HepG2 (cell line): Measurements from ENCODE around the gene PRRT1B. TPM values are rescaled to one million over a fixed set of nuclear protein-coding genes. Genes with fewer than 3 reads are reported as not detected.
A peak's percentile ranks its signal among the peaks of the same experiment; 100 is the strongest.

Experiments
- BCLAF1 ChIP-seq: fragments of 450-650 bp; IDR thresholded peaks from 2 replicates; pipeline ENCODE4 v1.6.1; 2017; ENCODE audit warnings: mild to moderate bottlenecking
- CCAR2 ChIP-seq: fragments of 200-400 bp; formaldehyde crosslinking; optimal IDR thresholded peaks from 2 replicates; pipeline ENCODE3; 2018; ENCODE audit warnings: low read depth, mild to moderate bottlenecking, low read length, moderate library complexity
- EP300 ChIP-seq, 3 experiments: sonication (generic) in 1 of 3; formaldehyde crosslinking in 1 of 3; IDR thresholded peaks; 2 replicates each; pipeline versions ENCODE4 v1.5.1 to v1.6.1; 2011 to 2020; ENCODE audit warnings: low read depth in 2 of 3, low read length in 2 of 3, borderline replicate concordance in 1 of 3, improper control_type of control experiment in 1 of 3, mild to moderate bottlenecking in 1 of 3, missing genetic modification reagents in 1 of 3, moderate library complexity in 1 of 3
- ETV6 ChIP-seq: sonication (generic); formaldehyde crosslinking; conservative IDR thresholded peaks from 2 replicates; pipeline ENCODE4 v1.4.0; 2020; ENCODE audit warnings: missing genetic modification reagents
- GATA4 ChIP-seq: sonication (generic); IDR thresholded peaks from 2 replicates; pipeline ENCODE4 v1.6.1; 2016; ENCODE audit warnings: antibody characterized with exemption, low read depth, borderline replicate concordance
- MEIS2 ChIP-seq: sonication (generic); formaldehyde crosslinking; IDR thresholded peaks from 2 replicates; pipeline ENCODE4 v1.9.0; 2021; ENCODE audit warnings: mild to moderate bottlenecking, missing genetic modification reagents
- MIER2 ChIP-seq: IDR thresholded peaks from 2 replicates; pipeline ENCODE4 v1.6.1; 2016; ENCODE audit warnings: missing biosample characterization, missing genetic modification reagents
- NFE2L2 ChIP-seq: fragments of 150-350 bp; IDR thresholded peaks from 2 replicates; pipeline ENCODE4 v1.6.1; 2014; ENCODE audit warnings: low read length
- NKX3-1 ChIP-seq: sonication (generic); formaldehyde crosslinking; IDR thresholded peaks from 2 replicates; pipeline ENCODE4 v1.5.0; 2020; ENCODE audit warnings: missing genetic modification reagents
- PPARG ChIP-seq: conservative IDR thresholded peaks from 2 replicates; pipeline ENCODE4 v1.6.1; 2016; ENCODE audit warnings: missing biosample characterization, missing genetic modification reagents
- RARA ChIP-seq: IDR thresholded peaks from 2 replicates; pipeline ENCODE4 v1.6.1; 2016; ENCODE audit warnings: missing genetic modification reagents, missing compliant biosample characterization
- RFX1 ChIP-seq: fragments of 450-650 bp; IDR thresholded peaks from 2 replicates; pipeline ENCODE4 v1.6.1; 2017
- STAG1 ChIP-seq: sonication (generic); formaldehyde crosslinking; IDR thresholded peaks from 2 replicates; pipeline ENCODE4 v1.4.0; 2020; ENCODE audit warnings: missing genetic modification reagents
- TARDBP ChIP-seq: sonication (generic); formaldehyde crosslinking; IDR thresholded peaks from 2 replicates; pipeline ENCODE4 v1.8.0; 2022; ENCODE audit warnings: mild to moderate bottlenecking, missing genetic modification reagents
- ZBTB42 ChIP-seq: sonication (generic); formaldehyde crosslinking; IDR thresholded peaks from 2 replicates; pipeline ENCODE4 v1.5.0; 2020; ENCODE audit warnings: mild to moderate bottlenecking, missing genetic modification reagents
- ZBTB7A ChIP-seq: sonication (generic); formaldehyde crosslinking; IDR thresholded peaks from 2 replicates; pipeline ENCODE4 v1.8.0; 2022; ENCODE audit warnings: mild to moderate bottlenecking, missing genetic modification reagents
- ZNF225 ChIP-seq: sonication (generic); formaldehyde crosslinking; IDR thresholded peaks from 2 replicates; pipeline ENCODE4 v1.4.0; 2020; ENCODE audit warnings: mild to moderate bottlenecking, missing genetic modification reagents
- ZNF34 ChIP-seq: sonication (generic); formaldehyde crosslinking; IDR thresholded peaks from 2 replicates; pipeline ENCODE4 v1.4.0; 2020; ENCODE audit warnings: mild to moderate bottlenecking, missing genetic modification reagents, borderline replicate concordance
- ZNF552 ChIP-seq: sonication (generic); formaldehyde crosslinking; IDR thresholded peaks from 2 replicates; pipeline ENCODE4 v1.9.0; 2022; ENCODE audit warnings: missing genetic modification reagents, mild to moderate bottlenecking, borderline replicate concordance
- ZNF569 ChIP-seq: sonication (generic); formaldehyde crosslinking; IDR thresholded peaks from 2 replicates; pipeline ENCODE4 v1.5.0; 2020; ENCODE audit warnings: mild to moderate bottlenecking, missing genetic modification reagents, moderate library complexity, borderline replicate concordance
- ZNF782 ChIP-seq: sonication (generic); formaldehyde crosslinking; IDR thresholded peaks from 2 replicates; pipeline ENCODE4 v1.4.0; 2020; ENCODE audit warnings: missing genetic modification reagents, mild to moderate bottlenecking, borderline replicate concordance
- ZNF792 ChIP-seq: IDR thresholded peaks from 2 replicates; pipeline ENCODE4 v1.6.1; 2016
- ZUFSP ChIP-seq: sonication (generic); formaldehyde crosslinking; IDR thresholded peaks from 2 replicates; pipeline ENCODE4 v1.9.0; 2021; ENCODE audit warnings: missing genetic modification reagents, mild to moderate bottlenecking, borderline replicate concordance
- polyA plus RNA-seq, 8 experiments: library from polyadenylated mRNA; depleted of rRNA in 3 of 8; stranded (reverse) in 7 of 8; unstranded in 1 of 8; fragments of >200 nt; fragmentation: Illumina TruSeq in 4 of 8; extraction: Trizol in 4 of 8; gene quantifications; 2 replicates each; pipeline versions ENCODE4 v1.2.1 to v1.2.3, GENCODE V29; 2011 to 2016; ENCODE audit warnings: low read depth in 4 of 8, missing spikeins in 1 of 8, mixed read lengths in 1 of 8; ENCODE audit not compliant: insufficient read depth in 1 of 8
- total RNA-seq, 5 experiments: library from RNA; depleted of rRNA; stranded (reverse); fragments of >200 nt; fragmentation: Illumina TruSeq; extraction: Trizol; gene quantifications; 2 replicates each; pipeline ENCODE4 v1.2.3, GENCODE V29; 2016; ENCODE audit warnings: low read depth in 1 of 5
- TF ChIP-seq, protein P1 (sequence below): sonication (generic); formaldehyde crosslinking; IDR thresholded peaks from 2 replicates; pipeline ENCODE4 v1.4.0; 2020; ENCODE audit warnings: low read depth, mild to moderate bottlenecking, missing genetic modification reagents

Gene PRRT1B
- total and polyA plus RNA-seq, 2 of the 13 experiments (the other 11 are each of a cell fraction or from before 2014, with no cell fraction given), result not detected

GRCh38 chr9:131502781-131503625 is 42.3 kb upstream of the PRRT1B start, which contains the start of gene POMT1 (continued):
- TF ChIP-seq ETV6 (CRISPR knock-in tag) (0 out of 2 replicates have a peak, but pooled peaks have one; percentile 70), ZUFSP (CRISPR knock-in tag) (no peak), ZNF569 (CRISPR knock-in tag) (0 out of 2 replicates have a peak, but pooled peaks have one; percentile 73), MIER2 (CRISPR knock-in tag) (no peak), ZNF34 (CRISPR knock-in tag) (0 out of 2 replicates have a peak, but pooled peaks have one; percentile 71), RARA (CRISPR knock-in tag) (no peak; the same call in 1 of the 2 replicates), ZBTB7A (no peak), ZNF792 (CRISPR knock-in tag) (no peak; the same call in 1 of the 2 replicates), ZNF782 (CRISPR knock-in tag) (peak; percentile 47), TARDBP (CRISPR knock-in tag) (peak; percentile 59; the same call in 1 of the 2 replicates), ZNF552 (CRISPR knock-in tag) (peak; percentile 17; the same call in 1 of the 2 replicates), MEIS2 (CRISPR knock-in tag) (0 out of 2 replicates have a peak, but pooled peaks have one; percentile 23), GATA4 (0 out of 2 replicates have a peak, but pooled peaks have one; percentile 21), PPARG (0 out of 2 replicates have a peak, but pooled peaks have one; percentile 49), CCAR2 (no peak), ZNF225 (CRISPR knock-in tag) (peak; percentile 83), STAG1 (peak; percentile 17; the same call in 1 of the 2 replicates), NFE2L2 (no peak), ZBTB42 (CRISPR knock-in tag) (peak; percentile 94), EP300 (IDR thresholded peaks at IDR 0.05; ENCODE audit: low read depth in 2 of 2, low read length in 2 of 2) (no peak), EP300 (CRISPR knock-in tag; IDR thresholded peaks at IDR 0.05; ENCODE audit: borderline replicate concordance) (peak; percentile 40; the same call in 1 of the 2 replicates), NKX3-1 (CRISPR knock-in tag) (peak; percentile 61; the same call in 1 of the 2 replicates), BCLAF1 (no peak), RFX1 (no peak)
- TF ChIP-seq, protein P1, sequence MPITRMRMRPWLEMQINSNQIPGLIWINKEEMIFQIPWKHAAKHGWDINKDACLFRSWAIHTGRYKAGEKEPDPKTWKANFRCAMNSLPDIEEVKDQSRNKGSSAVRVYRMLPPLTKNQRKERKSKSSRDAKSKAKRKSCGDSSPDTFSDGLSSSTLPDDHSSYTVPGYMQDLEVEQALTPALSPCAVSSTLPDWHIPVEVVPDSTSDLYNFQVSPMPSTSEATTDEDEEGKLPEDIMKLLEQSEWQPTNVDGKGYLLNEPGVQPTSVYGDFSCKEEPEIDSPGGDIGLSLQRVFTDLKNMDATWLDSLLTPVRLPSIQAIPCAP (CRISPR knock-in tag), result no peak
